NCI-H2081 (cell line): ENCODE data around the gene YDJC.

Experiments used
- DNase-seq, 2 experiments: peaks; one replicate each; lab custom pipeline; 2025; lab: John Stamatoyannopoulos, UW

The YDJC gene

GRCh38 chr22:21579474-21579851 is 50.4 kb downstream of the YDJC start:
- DNase-seq: no peak
